C4-2B (cell line): ENCODE results near the gene NHSL2.

Experiments used
- CTCF ChIP-seq: fragments of 450-650 bp; conservative IDR thresholded peaks from 2 replicates; pipeline ENCODE4 v1.5.1; 2017; ENCODE audit warnings: mild to moderate bottlenecking
- ZFX ChIP-seq: fragments of 450-650 bp; IDR thresholded peaks from 2 replicates; pipeline ENCODE4 v1.6.1; 2017

- no peak for TF ChIP-seq CTCF
- TF ChIP-seq ZFX: no peak
Measured at GRCh38 chrX:72078411-72078810, 167.8 kb downstream of the NHSL2 start.
